Right renal cortex interstitium (tissue), 3 donors: Measurements from ENCODE around the gene KCNMB2. TPM values are rescaled to one million over a fixed set of nuclear protein-coding genes. Genes with fewer than 3 reads are reported as not detected.

Experiments
- DNase-seq, 3 donors: peaks; one replicate each; pipeline ENCODE4 v3.0.0-alpha.2; 2013; ENCODE audit warnings: low read depth in 3 of 3, low spot score in 2 of 3
- polyA plus RNA-seq, 3 donors: library from polyadenylated mRNA; unstranded; fragments of 120-200 nt; gene quantifications; one replicate each; pipeline ENCODE4 v1.2.1, GENCODE V29; 2013; ENCODE audit not compliant: insufficient read length in 3 of 3

KCNMB2 gene
- polyA plus RNA-seq, 3 donors = 26.9 to 33.9 (median 31.0) TPM

DNA sequence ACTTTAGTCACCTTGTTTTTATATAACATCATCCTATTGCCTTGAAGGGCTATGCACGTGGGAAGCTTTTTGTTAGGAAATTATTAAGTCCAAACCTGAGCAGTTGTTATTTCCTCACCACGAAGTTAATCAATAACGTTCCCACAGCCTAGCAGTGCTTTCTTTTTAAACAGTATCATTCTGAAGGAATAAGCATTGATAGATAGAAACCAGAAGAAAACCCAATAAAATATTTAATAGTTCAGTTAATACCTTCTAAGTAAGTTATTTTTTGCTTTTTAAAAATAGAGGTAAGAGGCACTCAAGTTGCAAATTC, 149.3 kb downstream of the KCNMB2 start:
- DNase-seq = no peak

DNA sequence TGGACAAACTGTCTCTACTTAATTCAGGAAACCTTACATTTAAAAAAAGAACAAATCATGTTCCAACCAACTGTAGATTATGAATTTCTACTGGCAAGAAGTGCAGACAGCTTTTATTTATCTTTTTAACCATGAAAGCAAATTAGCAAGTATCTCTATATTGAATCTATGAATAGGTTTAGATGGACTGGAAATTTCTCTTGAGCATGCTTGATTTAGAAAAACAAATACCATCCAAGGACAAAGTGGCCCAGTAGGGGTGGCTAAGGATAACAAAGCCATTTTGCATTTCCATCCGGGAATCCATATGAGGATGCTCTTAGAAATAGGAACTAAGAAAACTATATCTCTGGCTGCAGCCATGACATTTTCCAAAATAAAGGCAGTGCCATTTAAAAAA, 150.6 kb downstream of the KCNMB2 start:
- no peak for DNase-seq

DNA sequence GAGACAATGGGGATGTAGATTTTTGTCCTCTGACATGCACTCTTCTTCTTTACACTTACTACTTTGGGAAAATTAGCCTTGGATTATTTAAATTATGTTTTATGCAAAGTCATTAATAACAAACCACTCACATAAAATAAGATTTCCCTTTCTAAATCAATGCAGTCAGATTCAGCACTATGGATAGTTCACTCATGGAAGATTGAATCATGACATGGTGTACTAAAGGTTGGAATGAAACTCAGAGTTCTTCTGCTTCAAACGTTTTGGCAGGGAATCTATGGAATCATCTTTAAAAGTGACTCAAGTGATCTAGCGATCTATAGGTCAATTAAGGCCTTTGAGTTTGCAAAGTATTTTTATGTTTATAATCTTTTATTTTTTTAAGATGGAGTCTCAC, 154.3 kb downstream of the KCNMB2 start:
- DNase-seq = no peak

DNA sequence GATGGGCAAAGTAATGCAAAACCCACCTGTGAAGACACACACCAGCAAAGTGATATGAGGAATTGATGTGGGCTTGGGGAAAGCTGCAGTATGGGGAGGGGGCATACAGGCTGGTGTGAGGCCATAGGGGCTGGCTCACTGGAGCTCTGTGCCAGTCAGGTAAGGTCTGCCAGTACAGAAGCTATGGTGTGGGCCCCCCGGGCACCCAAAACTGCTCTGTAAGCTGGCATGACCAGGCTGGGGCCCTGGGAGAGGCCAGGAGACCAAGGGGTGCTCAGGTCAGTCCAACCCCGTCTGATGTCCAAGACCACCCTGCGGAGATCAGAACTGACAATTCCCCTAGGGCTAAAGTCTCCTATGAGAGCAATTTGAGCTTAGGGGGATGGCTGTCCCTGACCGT, 163.1 kb downstream of the KCNMB2 start:
- no peak for DNase-seq

DNA sequence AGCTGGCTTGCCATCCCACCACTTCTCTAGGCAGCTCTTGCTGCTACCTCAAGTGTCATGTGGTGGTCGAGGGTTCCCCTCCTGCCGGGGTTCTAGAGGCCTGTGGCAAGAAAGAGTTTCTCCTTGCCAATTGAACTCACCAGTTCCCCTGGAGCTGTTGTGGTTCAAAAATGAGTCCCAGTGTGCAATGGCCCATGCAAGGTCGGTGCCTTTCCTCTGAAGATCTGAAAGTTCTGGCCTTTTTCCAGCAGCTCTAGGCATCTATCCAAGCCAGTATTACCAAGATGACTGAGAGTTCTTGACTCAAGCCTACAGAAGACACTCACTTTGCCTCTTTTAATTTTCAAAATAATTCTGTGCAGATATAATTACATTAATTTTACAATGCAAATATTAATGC, 163.6 kb downstream of the KCNMB2 start:
- no peak for DNase-seq

DNA sequence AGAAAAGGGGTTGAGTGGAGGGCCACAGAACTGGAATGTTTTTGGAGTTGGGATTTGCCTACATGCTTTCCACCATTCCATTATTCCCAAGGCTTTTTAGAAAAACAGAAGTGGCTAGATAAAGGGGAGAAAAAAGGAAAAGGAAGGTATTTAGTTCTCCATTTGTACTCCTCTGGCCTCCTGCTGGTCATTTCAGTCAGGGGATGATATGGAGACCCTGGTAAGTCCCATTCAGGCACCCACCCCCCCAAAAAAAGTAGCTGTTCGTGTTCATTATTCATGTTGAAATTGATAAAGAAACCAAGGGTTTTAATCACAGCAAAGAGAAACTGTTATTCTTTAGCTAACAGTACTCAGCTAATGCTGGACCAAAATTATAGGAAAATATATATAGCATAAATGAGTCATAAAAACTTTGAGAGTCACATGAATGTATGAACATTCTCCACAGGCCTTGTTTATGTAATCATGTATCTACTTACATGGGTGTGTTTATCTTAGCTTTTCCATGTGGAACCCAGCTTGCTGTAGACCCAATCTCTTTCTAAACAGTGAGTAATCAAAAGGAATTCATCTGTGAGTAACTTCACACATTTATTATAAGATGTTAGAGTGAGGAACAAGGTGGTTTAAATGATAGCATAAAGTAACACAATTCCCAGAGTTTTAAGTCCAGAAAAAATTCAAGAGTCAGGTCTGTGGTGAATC, 167.2 kb downstream of the KCNMB2 start:
- DNase-seq = no peak

GRCh38 chr3:178705925-178706324, 169.7 kb downstream of the KCNMB2 start:
- no peak for DNase-seq

DNA sequence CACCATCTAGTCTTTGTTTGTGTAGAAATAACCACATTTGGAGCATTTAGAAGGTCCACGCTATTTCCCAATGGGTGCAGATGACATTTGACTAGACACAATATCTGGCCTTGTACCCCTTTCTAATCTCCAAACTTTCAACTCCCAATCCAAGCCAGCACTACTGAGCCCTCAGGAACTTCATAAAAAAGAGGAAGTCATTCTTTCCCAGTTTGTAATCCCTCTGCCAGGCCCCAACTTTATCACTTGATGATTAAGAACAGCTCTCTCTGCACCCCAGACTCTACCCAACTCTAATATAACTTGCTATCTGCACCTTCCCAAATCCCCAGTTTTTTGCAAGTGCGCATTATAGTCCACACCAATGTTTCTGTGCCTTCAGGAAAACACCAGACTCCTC, 170.2 kb downstream of the KCNMB2 start:
- DNase-seq = no peak

- no peak for DNase-seq
These were observed 171.2 kb downstream of the KCNMB2 start for GRCh38 chr3:178707311-178708031.

- DNase-seq = peak in 1 of 3 donors; percentile 15
These were observed 172.8 kb downstream of the KCNMB2 start for GRCh38 chr3:178709051-178709450.

GRCh38 chr3:178711753-178712152, 175.5 kb downstream of the KCNMB2 start:
- no peak for DNase-seq

DNA sequence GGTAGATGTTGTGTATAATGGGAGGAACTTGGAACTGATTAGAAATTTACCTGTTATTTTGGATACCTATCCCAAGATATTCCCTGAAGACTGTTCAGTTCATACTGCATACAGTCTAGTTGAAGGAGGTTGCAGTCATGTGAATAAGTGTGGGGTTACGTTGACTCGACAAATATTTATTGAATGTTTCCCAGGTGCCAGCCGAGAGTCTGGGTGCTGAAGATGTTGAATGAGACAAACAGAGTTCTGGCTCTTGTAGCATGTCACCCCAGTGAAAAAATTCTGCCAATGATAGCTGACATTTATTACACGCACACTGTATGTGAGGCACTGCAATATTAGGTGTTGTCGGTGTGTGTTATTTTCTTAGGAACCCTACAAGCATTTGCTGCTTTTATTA, 176.0 kb downstream of the KCNMB2 start:
- no peak for DNase-seq

- DNase-seq = no peak
These were observed 178.9 kb downstream of the KCNMB2 start for GRCh38 chr3:178714925-178715832.

DNA sequence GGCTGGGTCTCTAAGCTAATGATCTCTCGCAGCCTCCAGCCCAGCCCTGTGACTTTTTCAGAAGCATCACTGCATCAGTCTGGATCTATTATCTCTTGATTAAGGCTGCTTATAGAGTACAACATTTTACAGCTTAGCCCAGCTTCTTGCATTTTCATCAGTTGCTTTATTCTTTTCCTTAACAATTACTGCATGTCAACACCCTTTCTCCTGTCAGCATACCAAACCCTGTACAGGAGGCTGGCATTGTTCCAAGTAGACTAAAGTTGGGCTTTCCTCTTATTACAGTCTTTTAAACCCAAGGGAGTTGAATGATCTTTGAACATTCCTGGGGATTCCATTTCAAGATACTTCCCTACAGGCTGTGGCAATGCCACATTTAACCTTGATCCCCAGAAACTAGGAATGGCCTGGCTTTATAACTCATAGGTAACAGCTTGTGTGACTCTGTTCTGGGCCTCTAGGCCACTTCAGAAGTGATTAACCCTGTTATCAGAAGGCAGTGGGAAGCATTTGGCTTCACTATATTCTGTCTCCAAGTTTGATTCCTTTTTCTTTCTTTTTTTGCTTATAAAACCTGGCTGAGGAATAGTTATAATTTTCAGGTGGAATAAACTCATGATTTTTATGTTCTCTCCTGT, 182.9 kb downstream of the KCNMB2 start:
- no peak for DNase-seq

- no peak for DNase-seq
These were observed 196.6 kb downstream of the KCNMB2 start for GRCh38 chr3:178732824-178733223.

GRCh38 chr3:178735032-178735674, 198.9 kb downstream of the KCNMB2 start:
- DNase-seq = no peak

- DNase-seq = no peak
These were observed 200.1 kb downstream of the KCNMB2 start for GRCh38 chr3:178736300-178736699.

DNA sequence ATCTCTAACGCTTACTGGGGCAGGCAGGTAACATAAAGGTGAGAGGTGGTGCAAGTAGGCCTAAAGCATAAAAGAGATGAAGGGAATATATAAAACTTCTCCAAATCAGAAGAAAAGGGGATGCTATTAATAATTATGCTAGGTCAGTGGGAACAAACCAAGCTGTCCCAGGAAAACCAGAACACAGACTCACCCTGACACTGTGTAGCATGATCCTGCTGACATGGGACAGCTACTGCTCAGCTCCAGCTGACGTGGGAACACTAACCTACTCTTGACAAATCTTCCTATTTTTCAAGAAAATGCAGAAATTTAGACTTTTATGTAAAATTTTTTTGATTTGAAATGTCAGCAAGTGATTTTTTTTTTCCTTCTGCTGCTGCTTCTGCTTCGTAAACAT, 203.5 kb downstream of the KCNMB2 start:
- DNase-seq = no peak

DNA sequence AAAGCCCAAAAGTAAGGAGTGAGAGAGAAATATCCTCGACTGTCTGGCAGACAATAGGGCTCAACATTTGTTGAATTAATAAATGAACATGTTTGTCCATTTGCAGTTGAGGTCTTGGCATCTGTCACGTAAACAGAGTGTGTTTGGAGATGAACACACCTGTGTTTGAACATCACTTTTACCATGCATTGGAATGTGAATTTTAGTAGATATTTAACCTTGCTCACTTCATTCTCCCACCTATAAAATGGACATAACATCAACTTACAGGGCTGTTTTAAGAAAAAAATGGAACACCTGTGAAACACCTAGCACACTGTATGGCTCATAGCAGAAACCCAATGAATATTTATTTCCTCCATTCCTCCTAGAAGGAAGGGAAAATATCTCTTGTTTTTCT, 204.8 kb downstream of the KCNMB2 start:
- no peak for DNase-seq

GRCh38 chr3:178743297-178743696, 207.1 kb downstream of the KCNMB2 start:
- no peak for DNase-seq
